NCI-H774 (cell line): ENCODE data around the gene HPD.
"Not testable (repeated sequence)": the region's sequence is repeated elsewhere in the genome, so short reads cannot be mapped to it uniquely, and the experiment has no call there.

Experiments
- DNase-seq: peaks from one replicate; lab custom pipeline; 2025; lab: John Stamatoyannopoulos, UW

Gene HPD

DNA sequence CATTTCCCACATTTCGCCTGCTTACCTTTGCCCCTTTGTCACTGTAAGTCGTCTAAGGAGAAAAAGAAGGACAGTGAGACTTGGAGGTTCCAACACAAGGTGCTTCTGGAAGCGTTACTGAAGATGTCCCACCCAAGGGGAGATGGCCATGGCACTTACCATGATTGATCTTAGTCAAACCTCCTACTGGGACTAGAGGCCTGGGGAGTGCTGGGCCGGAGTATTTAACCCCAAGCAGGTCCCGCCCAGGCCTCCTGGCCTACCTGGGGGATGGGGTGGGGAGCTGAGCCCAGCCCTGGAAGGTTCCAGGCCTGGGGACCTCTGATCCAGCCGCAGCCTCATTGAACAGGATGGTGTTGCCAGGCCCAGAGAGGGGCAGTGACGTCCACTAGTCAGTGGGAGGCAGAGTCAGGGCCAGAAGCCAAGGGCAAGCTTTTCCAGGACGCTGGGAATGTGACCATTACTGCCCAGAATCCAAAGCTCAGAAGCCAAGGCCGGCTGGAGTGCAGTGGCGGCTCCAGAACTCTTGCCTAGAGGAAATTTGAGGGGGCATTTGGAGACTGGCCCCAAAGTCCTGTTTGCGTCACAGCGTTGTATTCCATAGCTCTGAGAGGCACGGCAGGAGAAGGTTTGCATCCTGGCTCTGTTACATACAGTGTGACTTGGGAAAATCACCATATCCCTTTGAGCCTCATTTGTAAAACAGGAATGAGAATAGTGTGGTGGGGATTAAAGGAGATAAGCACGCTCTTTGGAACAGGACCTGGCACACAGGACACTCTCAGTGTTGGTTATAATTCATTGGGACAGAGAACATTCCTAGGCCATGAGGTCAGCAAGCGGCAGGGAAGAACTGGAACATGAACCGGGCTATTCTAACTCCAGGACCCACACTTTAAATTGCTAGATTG, at the start of gene HPD:
HPD (minus strand) TSS at position 198 of the 911 bp plus-strand sequence; CDS start at position 162, 36 bp downstream.
- no peak for DNase-seq

DNA sequence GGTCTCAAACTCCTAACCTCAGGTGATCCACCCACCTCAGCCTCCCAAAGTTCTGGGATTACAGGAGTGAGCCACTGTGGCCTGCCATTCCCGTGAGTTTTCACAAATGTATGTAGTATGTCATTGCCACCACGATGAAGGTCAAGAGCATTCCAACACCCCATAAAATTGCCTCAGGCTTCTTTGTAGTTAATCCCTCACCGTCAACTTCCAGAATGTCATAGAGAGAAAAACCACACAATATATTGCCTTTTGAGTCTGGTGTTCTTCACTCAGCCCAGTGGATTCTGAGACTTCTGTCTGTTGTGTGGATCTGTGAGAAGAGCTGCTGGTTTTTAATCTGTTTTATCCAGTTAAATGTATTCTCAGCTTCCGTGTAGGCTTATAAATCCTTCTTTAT, 47.1 kb upstream of the HPD start:
- no peak for DNase-seq

DNA sequence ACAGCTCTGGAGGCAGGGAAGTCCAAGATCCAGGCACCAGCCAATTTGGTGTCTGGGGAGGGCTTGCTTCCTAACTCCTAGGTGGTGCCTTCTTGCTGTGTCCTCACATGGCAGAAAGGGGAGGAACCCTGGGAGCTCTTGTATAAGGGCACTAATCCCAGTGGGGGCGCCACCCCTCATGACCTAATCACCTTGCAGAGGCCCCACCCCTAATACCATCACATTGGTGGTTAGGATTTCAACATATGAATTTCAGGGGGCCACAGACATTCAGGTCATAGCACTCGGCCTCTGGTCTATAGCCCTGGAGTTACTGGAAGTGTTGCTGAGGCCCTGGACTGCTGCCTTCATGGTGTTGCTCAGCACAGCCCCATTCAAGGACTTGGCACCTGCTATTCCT, 44.5 kb upstream of the HPD start:
- no peak for DNase-seq

DNA sequence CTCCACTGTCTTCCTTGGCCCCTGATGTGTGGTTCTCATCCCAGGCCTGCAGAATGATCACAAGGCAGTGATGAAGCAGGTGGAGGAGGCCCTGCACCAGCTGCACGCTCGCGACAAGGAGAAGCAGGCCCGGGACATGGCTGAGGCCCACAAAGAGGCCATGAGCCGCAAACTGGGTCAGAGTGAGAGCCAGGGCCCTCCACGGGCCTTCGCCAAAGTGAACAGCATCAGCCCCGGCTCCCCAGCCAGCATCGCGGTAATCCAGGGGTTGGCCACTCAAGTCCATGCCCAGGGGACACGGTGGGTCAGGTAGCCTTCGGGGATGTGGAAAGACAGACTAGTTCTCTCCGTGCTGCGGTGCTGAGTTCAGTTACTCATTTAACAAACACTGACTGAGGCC, 40.9 kb upstream of the HPD start:
- no peak for DNase-seq

DNA sequence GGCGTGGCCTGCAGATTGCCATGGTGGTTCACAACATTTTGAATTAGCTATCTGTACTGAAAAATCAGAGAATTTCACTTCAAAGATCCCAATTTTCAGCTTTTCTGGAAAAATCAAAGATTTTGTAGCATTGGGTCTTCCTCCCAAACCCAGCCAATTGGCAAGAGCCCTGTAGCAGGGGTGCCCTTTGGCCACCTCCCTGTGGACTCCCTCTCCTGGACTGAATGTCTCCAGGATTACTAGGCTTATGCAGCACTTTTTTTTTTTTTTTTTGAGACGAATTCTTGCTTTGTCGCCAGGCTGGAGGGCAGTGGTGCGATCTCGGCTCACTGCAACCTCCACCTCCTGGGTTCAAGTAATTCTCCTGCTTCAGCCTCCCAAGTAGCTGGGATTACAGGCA, 39.6 kb upstream of the HPD start:
- DNase-seq = no peak

DNA sequence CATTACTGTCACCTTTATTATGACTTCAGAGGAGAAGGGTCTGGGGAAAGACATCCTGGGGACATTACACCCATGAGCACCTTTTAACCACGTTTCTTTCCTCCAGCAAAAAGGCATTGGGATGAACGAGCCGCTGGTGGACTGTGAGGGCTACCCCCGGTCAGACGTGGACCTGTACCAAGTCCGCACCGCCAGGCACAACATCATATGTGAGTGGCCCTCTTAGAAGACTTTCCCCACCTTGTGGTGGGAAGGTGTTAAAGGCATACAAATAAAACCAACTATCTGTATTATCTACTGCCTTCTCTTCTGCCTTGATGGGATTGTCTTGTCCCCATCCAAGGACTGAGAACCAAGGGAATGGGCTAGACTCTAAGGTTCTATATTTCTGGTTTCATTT, 36.0 kb upstream of the HPD start:
- DNase-seq = no peak

DNA sequence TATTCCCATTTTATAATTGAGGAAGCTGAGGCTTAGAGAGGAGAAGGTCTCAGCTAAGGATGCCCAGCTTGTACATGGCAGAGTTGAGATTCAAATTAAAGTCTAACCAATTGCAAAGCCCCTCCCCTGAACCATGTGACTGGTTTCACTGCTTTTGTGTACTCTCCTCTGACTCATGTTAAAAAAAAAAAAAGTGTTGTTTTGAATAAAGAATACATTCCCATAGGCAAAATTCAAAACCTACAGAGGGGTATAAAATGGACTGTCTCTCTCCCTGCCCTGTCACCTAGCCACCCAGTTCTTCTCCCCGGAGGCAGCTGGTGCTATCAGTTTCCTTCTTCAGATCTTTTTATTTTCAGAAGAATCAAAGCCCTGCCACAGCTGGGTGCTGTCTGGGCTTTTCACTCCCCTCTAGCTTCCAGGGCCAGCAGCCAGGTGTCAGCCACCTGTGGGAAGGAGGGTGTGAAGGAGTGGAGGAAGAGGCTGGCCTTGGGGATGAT, 35.4 kb upstream of the HPD start:
- DNase-seq = no peak

DNA sequence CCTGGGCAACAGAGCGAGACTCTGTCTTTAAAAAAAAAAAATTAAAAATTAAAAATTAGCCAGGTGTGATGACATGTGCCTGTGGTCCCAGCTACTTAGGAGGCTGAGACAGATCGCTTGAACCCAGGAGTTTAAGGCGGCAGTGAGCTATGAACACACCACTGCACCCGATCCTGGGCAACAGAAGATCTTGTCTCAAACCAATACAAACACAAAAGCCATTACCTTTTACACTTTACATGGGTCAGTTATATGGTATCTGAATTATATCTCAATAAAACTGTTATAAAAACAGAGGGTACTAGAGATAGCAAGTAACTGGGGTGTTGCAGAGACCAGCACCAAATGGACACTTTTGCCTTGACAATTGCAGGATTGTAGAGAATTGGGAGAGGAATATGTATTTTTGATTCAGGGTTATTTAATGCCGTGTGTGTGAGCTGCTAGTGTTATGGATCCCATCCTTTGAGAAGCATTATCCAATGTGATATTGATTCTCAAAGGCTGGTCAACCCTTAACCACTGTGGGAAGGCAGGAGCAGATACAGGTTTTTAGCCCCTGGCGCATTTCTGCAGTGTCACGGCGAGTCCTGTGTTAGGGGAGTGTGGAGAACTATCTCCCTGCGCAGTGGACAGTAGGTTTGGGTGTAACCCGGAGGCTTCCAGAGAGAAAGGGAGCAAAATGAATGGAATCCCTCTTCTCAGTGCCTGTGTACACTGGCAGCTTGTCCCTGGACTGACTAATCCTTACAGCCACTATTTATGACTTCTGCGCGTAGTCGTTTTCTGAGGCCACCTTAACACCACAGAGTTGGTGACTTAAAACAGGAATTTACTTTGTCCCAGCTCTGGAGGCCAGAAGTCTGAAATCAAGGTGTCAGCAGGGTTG, 34.3 kb upstream of the HPD start:
- no peak for DNase-seq

DNA sequence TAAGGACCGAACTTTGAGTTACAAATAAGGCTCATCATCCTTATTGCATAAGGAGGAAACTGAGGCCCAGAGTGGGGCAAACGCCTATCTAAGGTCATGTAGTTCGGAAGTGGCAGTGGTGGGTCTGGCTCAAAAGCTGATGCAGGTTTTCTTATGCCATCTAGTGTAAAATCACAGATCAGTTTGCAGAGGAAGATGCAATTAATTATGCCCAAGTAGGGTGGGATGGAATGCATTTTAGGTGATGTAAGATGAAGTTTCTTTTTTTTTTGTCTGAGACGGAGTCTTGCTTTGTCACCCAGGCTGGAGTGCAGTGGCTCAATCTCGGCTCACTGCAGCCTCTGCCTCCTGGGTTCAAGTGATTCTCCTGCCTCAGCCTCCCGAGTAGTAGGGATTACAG, 31.0 kb upstream of the HPD start:
- DNase-seq = not testable (repeated sequence)

DNA sequence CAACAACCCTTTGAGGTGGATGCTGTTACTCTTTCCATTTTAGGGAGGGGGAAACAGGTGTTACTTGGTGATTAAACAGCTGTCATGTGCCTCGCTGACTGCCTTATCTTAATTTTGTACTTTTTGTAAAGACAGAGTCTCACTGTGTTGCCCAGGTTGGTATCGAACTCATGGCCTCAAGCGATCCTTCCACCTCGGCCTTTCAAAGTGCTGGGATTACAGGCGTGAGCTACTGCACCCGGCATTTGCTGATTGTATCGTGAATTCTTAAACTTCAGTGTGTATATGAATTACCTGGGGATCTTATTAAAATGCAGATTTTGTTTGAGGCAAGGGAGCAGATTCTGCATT, 30.6 kb upstream of the HPD start:
- no peak for DNase-seq

DNA sequence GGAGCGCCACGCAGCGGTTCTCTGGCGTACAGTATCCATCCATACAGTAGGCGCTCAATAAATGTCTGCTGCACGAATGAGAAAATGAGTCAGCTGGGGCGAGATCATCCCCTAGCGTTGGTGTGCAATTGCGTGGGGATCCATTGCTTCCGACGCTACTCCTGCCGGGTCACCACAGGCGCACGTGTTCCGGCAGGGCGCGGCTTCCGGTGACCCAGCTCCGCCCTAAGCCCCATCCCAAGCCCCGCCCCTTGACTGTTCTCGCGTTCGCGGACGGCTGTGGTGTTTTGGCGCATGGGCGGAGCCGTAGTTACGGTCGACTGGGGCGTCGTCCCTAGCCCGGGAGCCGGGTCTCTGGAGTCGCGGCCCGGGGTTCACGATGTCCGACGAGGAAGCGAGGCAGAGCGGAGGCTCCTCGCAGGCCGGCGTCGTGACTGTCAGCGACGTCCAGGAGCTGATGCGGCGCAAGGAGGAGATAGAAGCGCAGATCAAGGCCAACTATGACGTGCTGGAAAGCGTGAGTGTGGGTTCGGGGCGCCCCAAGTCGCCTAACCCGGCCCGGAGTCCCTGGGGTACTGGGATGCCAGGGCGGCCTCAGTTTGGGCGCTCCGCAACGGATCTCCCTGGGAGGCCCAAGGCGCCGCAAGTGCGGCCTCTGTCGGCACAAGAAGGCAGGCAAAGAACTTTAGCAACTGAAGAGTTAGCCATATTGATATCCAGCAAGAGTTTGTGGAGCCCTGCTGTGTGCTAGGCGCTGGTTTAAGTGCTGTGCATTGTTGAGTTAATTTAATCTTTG, 30.0 kb upstream of the HPD start, which contains the start of gene PSMD9:
PSMD9 (plus strand) TSS at position 313 of the 796 bp plus-strand sequence; CDS start at position 380, 67 bp downstream.
- DNase-seq = peak; percentile 97

DNA sequence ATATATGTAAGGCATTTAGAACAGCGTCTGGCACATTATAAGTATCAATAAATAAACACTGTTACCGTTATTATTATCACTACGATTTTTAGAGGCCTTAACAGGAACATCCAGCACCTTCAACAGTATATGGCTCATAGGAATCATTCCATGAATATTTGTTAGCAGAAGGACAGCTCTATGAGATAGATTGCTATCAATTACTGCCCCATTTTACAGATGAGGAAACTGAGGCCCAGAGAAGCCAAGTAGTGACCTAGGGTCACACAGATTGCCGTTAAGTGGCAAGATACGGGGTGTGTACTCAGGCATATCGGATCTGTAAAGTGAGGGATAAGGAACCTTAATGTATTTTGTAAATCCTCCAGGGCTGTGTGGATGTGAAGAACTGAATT, 29.4 kb upstream of the HPD start:
- DNase-seq = no peak

DNA sequence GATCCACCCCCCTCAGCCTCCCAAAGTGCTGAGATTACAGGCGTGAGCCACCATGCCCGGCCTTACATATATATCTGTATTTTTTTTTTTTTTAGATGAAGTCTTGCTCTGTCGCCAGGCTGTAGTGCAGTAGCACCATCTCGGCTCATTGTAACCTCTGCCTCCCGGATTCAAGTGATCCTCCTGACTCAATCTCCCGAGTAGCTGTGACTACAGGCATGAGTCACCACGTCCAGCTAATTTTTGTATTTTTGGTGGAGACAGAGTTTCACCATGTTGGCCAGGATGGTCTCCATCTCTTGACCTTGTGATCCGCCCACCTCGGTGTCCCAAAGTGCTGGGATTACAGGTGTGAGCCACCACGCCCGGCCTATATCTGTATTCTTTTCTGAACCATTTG, 26.5 kb upstream of the HPD start:
- not testable (repeated sequence) for DNase-seq

DNA sequence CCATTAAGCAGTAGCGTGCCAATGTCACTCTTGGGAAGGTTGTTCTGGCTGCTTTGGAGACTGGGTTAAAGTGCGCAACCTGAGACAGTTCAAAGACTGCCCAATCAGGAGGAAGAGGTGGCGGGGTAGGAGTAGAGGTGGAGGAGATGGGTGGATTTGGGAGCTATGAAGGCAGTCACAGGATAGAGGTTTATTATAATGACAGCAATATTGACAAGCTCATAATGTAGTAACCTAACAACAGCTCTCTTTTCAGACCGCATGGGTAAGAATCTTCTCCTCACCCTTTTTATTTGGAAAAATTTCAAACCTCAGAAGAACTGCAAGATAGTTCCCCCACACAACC, 24.6 kb upstream of the HPD start:
- no peak for DNase-seq

DNA sequence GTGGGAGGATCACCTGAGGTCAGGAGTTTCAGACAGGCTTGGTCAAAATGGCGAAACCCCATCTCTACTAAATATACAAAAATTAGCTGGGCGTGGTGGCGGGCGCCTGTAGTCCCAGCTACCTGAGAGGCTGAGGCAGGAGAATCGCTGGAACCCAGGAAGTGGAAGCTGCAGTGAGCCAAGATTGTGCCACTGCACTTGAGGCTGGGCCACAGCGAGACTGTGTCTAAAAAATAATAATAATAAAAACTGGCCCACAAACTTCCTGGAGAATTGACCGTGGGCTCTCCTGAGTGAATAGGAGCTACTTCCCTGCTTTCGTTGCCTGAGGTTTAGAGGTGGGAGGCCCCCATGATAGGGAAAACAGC, 17.4 kb upstream of the HPD start:
- DNase-seq = not testable (repeated sequence)

DNA sequence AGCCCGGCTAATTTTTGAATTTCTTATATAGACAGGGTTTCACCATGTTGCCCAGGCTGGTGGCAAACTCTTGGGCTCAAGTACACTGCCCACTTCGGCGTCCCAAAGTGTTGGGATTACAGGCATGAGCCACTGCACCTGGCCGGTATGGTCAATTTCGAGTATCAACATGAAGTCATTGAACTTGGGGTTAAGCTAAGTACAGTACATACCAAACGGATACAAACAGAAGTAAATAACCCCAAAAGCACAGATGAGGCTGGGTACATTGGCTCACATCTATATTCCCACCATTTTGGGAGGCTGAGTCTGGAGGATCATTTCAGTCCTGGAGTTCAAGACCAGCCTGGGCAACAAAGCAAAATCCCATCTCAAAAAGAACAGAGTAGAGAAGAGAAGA, 16.9 kb upstream of the HPD start:
- no peak for DNase-seq

DNA sequence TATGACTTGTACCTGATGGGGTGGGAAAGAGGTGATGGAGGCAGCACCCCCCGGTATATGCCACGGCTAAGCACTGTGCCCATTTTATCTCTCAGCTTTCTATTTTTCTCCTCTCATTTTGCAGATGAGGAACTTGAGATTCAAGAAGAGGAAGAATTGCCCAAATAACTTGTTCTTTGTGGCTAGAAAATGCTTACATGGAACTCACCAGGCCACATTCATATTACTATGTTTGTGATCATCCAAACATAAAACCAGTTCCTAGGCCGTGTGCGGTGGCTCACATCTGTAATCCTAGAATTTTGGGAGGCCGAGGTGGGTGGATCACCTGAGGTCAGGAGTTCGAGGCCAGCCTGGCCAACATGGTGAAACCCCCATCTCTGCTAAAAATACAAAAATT, 15.4 kb upstream of the HPD start:
- no peak for DNase-seq

DNA sequence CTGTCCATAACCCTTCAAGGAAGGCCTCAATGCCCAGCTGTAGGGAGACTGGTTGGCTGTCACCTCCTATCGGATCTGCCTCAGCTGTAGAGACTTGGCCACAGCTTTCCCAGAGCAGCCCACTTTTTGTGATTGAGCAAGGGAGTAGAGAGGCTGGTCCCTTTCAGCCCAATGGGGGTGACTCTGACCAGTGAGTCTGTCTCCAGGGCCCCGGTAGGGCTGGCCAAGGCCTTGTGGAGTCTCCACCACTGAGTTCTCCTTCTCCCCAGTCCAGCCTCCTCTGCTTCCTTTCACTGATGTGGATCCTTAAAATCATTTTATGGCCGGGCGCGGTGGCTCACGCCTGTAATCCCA, 14.5 kb upstream of the HPD start:
- DNase-seq = no peak

DNA sequence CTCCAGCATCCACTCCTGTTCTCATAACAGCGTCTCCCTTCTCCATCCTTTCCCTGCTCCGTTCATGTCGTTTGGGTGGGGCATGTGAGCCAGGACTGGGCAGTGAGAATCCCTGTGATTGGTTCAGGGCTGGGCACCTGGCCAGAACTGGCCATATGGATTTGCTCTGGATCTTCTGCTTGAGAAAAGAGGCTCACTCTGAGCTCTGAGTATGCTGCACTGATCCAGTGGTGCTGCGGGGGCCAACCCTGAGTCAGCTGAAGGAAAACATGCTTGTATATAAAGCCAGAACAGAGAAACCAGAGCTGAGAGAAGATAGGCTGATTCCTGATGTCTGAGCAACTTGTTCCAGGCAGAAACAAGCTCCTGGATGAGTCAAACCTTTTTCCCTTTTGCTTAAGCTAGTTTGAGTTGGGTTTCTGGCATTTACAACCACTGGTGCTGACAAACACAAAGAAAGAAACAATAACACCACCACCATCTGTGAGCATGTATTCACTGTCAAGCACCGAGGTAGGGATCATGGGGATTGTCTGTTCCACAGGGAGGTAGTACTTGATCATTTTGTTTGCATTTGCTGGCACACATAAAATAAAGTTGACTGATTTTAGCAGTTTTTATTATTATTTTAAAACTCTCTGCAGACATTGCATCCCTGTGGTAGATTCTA, 14.0 kb upstream of the HPD start:
- peak; percentile 1 for DNase-seq

DNA sequence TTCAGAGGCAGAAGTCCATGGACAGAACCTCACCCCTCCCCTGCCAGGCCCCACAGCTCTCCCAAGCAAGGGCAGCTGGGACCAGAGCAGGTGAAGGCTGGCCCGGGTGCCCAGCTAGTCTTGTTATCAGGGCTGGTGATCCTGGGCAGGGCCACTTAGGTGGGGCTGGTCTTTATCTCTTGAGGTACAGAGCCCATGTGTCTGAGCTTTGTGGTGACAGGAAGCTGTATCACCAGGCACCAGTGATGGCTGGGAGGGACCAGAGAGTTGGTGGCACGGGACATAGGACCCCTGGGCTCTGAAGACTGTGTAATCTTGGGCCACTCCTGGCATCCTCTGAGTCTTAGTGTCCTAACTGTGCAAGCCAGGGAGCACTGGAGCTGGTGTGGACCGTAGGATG, 12.8 kb upstream of the HPD start:
- no peak for DNase-seq

DNA sequence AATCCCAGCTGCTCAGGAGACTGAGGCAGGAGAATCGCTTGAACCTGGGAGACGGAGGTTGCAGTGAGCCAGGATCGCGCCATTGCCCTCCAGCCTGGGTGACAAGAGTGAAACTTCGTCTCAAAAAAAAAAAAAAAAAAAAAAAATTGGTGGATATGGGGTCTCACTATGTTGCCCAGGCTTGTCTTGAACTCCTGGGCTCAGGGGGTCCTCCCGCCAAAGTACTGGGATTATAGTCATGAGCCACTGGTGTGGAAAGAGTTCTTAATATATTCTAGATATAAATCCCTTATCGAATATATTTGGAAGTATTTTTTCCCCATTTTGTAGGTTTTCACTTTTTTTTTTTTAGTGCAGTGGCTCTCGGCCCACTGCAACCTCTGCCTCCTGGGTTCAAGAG, 10.6 kb upstream of the HPD start:
- not testable (repeated sequence) for DNase-seq

DNA sequence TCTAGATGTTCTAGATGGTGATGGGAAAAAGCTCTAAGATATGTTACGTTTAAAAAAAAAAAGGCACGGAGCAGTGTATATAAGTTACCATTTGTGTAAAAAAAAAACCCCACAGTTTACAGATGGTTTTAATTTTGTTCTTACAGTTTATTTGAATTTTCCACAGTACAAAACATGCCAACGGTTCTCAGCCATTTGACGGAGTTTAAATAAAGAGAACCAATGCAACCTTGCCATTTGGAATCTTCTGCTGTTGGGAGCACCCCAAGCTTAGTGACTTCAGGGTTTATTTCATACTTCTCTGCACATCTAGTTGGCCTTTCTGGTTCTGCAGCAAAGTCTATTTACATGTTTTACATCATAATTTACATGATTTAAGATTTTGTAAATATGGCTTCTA, 7.7 kb upstream of the HPD start:
- no peak for DNase-seq
